BJ (cell line): ENCODE results near the gene CD14. TPM values are rescaled to one million over a fixed set of nuclear protein-coding genes. Genes with fewer than 3 reads are reported as not detected.
A peak's percentile ranks its signal among the peaks of the same experiment; 100 is the strongest.

Source experiments
- CTCF ChIA-PET: fragments of 350-600 bp; formaldehyde crosslinking; extraction: SDS; loops from one replicate; lab custom pipeline; 2021; ENCODE audit warnings: antibody characterized with exemption, inconsistent platforms; lab: Yijun Ruan, JAX
- POLR2A ChIA-PET: fragments of 300-600 bp; sonication (Branson Sonifier 250); formaldehyde crosslinking; extraction: SDS; loops from one replicate; lab custom pipeline; 2021; ENCODE audit warnings: antibody characterized with exemption; lab: Charles Lee
- DNase-seq: peaks from one replicate; pipeline ENCODE4 v3.0.0-alpha.2; 2011; ENCODE audit warnings: low read depth
- H3K27me3 ChIP-seq: 2 replicates; pipeline ENCODE4 v1.6.0; 2011; ENCODE audit warnings: low read length; ENCODE audit not compliant: control insufficient read depth, insufficient read depth
- H3K36me3 ChIP-seq: 2 replicates; pipeline ENCODE4 v1.5.1; 2011; ENCODE audit warnings: low read length; ENCODE audit not compliant: control insufficient read depth, insufficient read depth
- H3K4me3 ChIP-seq: 2 replicates; pipeline ENCODE4 v1.5.1; 2011; ENCODE audit warnings: low read depth, mild to moderate bottlenecking, control low read depth, low read length
- CTCF ChIP-seq: IDR thresholded peaks from 2 replicates; pipeline ENCODE4 v1.5.1; 2011; ENCODE audit warnings: low read depth, mild to moderate bottlenecking, control low read depth, inconsistent platforms, low read length, moderate library complexity; ENCODE audit not compliant: insufficient read depth
- polyA minus RNA-seq: library from RNA; depleted of rRNA, polyadenylated mRNA; stranded (reverse); fragments of >200 nt; gene quantifications from 2 replicates; pipeline ENCODE4 v1.2.3, GENCODE V29; 2011; rRNA and poly(A)+ RNA removed
- polyA plus RNA-seq: library from polyadenylated mRNA; depleted of rRNA; stranded (reverse); fragments of >200 nt; gene quantifications from 2 replicates; pipeline ENCODE4 v1.2.3, GENCODE V29; 2011; rRNA removed

Gene CD14
- polyA plus RNA-seq (0.69 and 1.9 TPM in 2 replicates), polyA minus RNA-seq (0.09 and 0.46 TPM in 2 replicates)

GRCh38 chr5:140633021-140633471, at the start of gene CD14:
TSS of gene CD14 (minus strand) at chr5:140633175. CDS start at chr5:140633071, 104 bp downstream.
- peak within 1 kb of the TSS; percentile 34 for H3K4me3 ChIP-seq
- TF ChIP-seq CTCF: peak; percentile 18; the same call in 1 of the 2 replicates
- H3K36me3 ChIP-seq: no peaks in the 10 kb centered on the region
- ChIA-PET CTCF (interaction anchor here (0.6 to 2.9 kb wide), 3 partner anchors 48 to 270 kb away, joined by 3 to 15 read pairs (median 3); no protein-coding TSS in a partner anchor), POLR2A (interaction anchor here (0.8 kb wide), 1 partner anchor 32 kb away, joined by 3 read pairs; no protein-coding TSS in a partner anchor)
- no peak for DNase-seq
- no peaks in the 10 kb centered on the region for H3K27me3 ChIP-seq

DNA sequence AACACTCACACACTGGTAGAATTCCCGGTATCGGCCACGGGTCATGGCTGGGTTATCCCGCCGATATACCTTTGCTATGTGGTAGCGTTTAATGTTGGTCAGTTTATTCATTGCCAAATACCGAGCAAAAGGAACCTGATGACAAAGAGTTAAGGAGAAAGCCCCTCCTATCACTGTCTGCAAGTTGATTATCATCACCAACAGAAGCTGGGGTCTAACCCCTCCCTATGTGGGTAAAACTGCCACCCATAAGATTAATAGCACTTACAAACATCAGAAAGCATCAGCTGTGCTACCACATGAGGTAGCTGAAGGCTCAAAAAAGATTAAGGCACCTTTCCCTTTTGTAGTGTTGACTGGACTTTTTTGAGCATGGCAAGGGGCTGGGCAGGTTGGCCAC, 46.0 kb upstream of the CD14 start:
- CTCF ChIA-PET: interaction anchor here (1.2 kb wide), 1 partner anchor 40 kb away, joined by 4 read pairs; no protein-coding TSS in a partner anchor
- H3K27me3 ChIP-seq: no peaks in the 10 kb centered on the region
- no peak for DNase-seq
- no peak overlapping the region for H3K4me3 ChIP-seq
- POLR2A ChIA-PET: no interaction called here
- no peak for TF ChIP-seq CTCF
- peaks cover 29% of the 10 kb centered on the region for H3K36me3 ChIP-seq

DNA sequence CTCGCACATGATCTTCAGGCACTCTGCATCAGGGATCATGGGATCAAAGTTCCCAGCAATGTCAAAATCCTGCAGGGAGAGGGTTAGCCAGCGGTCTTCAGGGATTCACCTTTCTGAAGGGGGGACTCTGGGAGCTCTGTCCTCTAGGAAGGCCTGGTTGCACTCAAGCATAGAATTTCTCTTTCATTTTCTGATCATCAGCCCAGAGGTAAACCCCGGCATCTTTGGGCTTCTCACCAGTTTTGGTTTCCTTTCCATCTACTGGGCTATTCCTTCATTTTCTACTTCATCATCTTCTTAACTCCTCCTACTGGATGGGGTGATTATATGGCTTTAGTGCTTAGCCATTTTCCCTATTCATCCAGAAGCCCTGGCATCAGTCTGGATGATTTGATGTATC, 45.0 kb upstream of the CD14 start:
- peaks cover 31% of the 10 kb centered on the region for H3K36me3 ChIP-seq
- DNase-seq: no peak
- no peak for TF ChIP-seq CTCF
- no peaks in the 10 kb centered on the region for H3K27me3 ChIP-seq
- ChIA-PET CTCF (interaction anchor here (1.0 kb wide), 1 partner anchor 319 kb away, joined by 3 read pairs; no protein-coding TSS in a partner anchor), POLR2A (no interaction called here)
- no peak overlapping the region for H3K4me3 ChIP-seq

GRCh38 chr5:140674629-140675028, 41.7 kb upstream of the CD14 start:
- CTCF ChIA-PET: interaction anchor here (1.1 to 2.1 kb wide), 4 partner anchors 10 to 16 kb away, joined by 3 to 7 read pairs (median 5); partner anchors contain the start of genes HARS1, HARS2 and WDR55
- Histone ChIP-seq H3K4me3 (no peak overlapping the region), H3K36me3 (peaks cover 33% of the 10 kb centered on the region), H3K27me3 (no peaks in the 10 kb centered on the region)
- POLR2A ChIA-PET: no interaction called here
- no peak for DNase-seq
- no peak for TF ChIP-seq CTCF

GRCh38 chr5:140674211-140674610, 41.2 kb upstream of the CD14 start:
- H3K36me3 ChIP-seq: peaks cover 35% of the 10 kb centered on the region
- H3K4me3 ChIP-seq: no peak overlapping the region
- H3K27me3 ChIP-seq: no peaks in the 10 kb centered on the region
- ChIA-PET POLR2A (no interaction called here), CTCF (interaction anchor here (1.1 to 2.1 kb wide), 4 partner anchors 9 to 16 kb away, joined by 3 to 7 read pairs (median 5); partner anchors contain the start of genes HARS1, HARS2 and WDR55)
- DNase-seq: no peak
- no peak for TF ChIP-seq CTCF
